Tibial nerve (tissue), 4 donors: ENCODE data around the gene TTLL6. TPM values are rescaled to one million over a fixed set of nuclear protein-coding genes. Genes with fewer than 3 reads are reported as not detected.

ENCODE experiments used
- DNase-seq, 2 donors: peaks; one replicate each; pipeline ENCODE4 v3.0.0-alpha.2; 2019; ENCODE audit warnings: low spot score in 2 of 2
- H3K27ac ChIP-seq, 4 donors: fragments of 200-600 bp; sonication (generic) in 3 of 4; one replicate each; pipeline ENCODE4 v1.5.1; 2017 to 2019; ENCODE audit warnings: mild to moderate bottlenecking in 1 of 4
- H3K27me3 ChIP-seq, 2 donors: fragments of 200-600 bp; sonication (generic) in 1 of 2; one replicate each; pipeline versions ENCODE4 v1.5.1 to v1.6.0; 2017 to 2019
- H3K36me3 ChIP-seq, 3 donors: fragments of 200-600 bp; sonication (generic); one replicate each; pipeline ENCODE4 v1.5.1; 2018 to 2019
- H3K4me1 ChIP-seq, 4 donors: fragments of 200-600 bp; sonication (generic) in 3 of 4; one replicate each; pipeline ENCODE4 v1.5.1; 2017 to 2019
- H3K4me3 ChIP-seq, 4 donors: fragments of 200-600 bp; sonication (generic) in 3 of 4; one replicate each; pipeline ENCODE4 v1.5.1; 2017 to 2019; ENCODE audit warnings: mild to moderate bottlenecking in 1 of 4, moderate library complexity in 1 of 4
- H3K9me3 ChIP-seq, 4 donors: fragments of 200-600 bp; sonication (generic) in 3 of 4; one replicate each; pipeline ENCODE4 v1.5.1; 2017 to 2019
- EP300 ChIP-seq, 2 donors: sonication (generic); formaldehyde crosslinking; IDR thresholded peaks; one replicate each; pipeline ENCODE4 v1.6.1; 2017; ENCODE audit warnings: antibody characterized with exemption in 2 of 2, mild to moderate bottlenecking in 1 of 2
- POLR2A ChIP-seq, 2 donors: fragments of 450-650 bp; IDR thresholded peaks; one replicate each; pipeline ENCODE4 v1.6.1; 2017; ENCODE audit warnings: antibody characterized with exemption in 2 of 2, mild to moderate bottlenecking in 2 of 2, moderate library complexity in 2 of 2
- WGBS, 2 donors: methylation state at CpG; one replicate each; pipeline ENCODE4 v1.1.5; 2018; 5-methylcytosine and 5-hydroxymethylcytosine counted together
- total RNA-seq, 4 donors: library from RNA; depleted of rRNA; stranded (reverse); fragments of >200 nt; gene quantifications; one replicate each; pipeline ENCODE4 v1.1.0, GENCODE V29; 2016
- TF ChIP-seq, protein P1 (sequence below), 5 experiments: fragments of 200-600 bp in 3 of 5; fragments of 450-650 bp in 2 of 5; sonication (generic) in 3 of 5; IDR thresholded peaks; one replicate each; pipeline ENCODE4 v1.5.1; 2016 to 2019; ENCODE audit warnings: antibody characterized with exemption in 5 of 5, mild to moderate bottlenecking in 3 of 5, moderate library complexity in 2 of 5

Gene TTLL6
- total RNA-seq, 4 donors from 2014 or later, result 0.21 to 4.8 (median 0.99) TPM

DNA sequence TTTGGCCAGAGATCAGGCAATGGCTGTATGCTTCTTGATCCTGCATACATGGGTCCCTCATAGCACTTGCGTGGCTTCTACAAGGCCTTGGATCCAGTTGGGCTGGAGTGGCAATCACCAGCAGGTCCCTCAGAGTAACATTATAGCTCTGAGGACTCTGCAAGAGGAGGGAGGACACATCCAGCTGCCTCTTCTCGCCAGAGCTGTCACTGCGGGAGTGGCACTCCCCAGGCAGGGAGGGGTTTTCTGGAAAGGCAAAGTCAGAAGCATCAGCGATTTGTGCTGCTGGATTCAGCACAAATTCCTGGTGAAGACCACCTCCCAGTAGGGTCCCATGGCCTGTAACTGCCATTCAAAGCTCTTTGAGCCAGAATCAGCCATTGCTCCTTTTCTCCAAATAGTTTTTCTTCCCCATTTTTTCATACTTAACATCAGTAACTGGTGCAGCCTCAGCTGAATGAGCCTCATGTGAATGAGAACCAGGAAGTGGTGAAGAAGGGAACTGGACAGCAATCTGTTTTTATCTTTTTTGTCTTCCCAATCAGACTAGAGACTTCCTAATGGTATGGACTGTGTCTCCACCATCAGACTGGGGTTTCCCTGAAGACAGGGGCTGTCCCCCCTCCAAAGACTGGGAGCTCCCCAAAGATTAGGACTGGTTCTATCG, 47.9 kb downstream of the TTLL6 start:
- 81 to 91% methylated on average over 5 of the region's 5 CpGs for WGBS, 2 donors
- Histone ChIP-seq H3K27ac (no peak overlapping the region), H3K36me3 (no peaks in the 10 kb centered on the region), H3K4me1 (no peaks in the 10 kb centered on the region), H3K4me3 (no peak overlapping the region), H3K9me3 (no peaks in the 10 kb centered on the region), H3K27me3 (peaks cover 0 to 39% of the 10 kb centered on the region in 2 donors)
- TF ChIP-seq EP300 (IDR thresholded peaks at IDR 0.05) (no peak), POLR2A (IDR thresholded peaks at IDR 0.05) (no peak)
- TF ChIP-seq, protein P1, sequence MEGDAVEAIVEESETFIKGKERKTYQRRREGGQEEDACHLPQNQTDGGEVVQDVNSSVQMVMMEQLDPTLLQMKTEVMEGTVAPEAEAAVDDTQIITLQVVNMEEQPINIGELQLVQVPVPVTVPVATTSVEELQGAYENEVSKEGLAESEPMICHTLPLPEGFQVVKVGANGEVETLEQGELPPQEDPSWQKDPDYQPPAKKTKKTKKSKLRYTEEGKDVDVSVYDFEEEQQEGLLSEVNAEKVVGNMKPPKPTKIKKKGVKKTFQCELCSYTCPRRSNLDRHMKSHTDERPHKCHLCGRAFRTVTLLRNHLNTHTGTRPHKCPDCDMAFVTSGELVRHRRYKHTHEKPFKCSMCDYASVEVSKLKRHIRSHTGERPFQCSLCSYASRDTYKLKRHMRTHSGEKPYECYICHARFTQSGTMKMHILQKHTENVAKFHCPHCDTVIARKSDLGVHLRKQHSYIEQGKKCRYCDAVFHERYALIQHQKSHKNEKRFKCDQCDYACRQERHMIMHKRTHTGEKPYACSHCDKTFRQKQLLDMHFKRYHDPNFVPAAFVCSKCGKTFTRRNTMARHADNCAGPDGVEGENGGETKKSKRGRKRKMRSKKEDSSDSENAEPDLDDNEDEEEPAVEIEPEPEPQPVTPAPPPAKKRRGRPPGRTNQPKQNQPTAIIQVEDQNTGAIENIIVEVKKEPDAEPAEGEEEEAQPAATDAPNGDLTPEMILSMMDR (IDR thresholded peaks at IDR 0.05), result no peak
- no peak for DNase-seq

DNA sequence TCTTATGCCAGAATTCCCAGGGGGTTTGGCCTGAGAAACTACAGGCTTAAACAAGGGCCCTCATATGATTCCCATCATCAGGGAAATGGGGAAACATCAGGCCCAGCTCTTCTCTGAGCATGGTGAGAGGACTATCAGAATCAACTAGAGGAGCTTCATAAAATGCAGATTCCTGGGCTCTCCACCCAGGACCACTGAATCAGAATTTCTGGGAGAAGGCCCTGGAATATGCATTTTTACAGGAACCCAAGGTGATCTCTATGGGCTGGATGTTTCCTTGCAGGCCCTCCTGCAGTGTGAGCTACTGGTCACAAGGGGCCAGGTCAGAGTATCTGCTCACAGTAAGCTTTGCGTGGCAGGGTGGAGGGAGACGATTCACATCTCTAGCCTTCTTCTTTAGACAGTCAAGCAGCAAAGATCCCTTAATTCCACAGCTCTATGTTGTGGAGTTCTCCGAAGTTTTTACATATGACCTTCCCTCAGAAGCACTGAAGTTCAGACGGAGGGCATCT, 49.7 kb downstream of the TTLL6 start:
- 68 to 78% methylated on average over 4 of the region's 4 CpGs for WGBS, 2 donors
- no peak overlapping the region for H3K4me3 ChIP-seq
- no peaks in the 10 kb centered on the region for H3K4me1 ChIP-seq
- H3K9me3 ChIP-seq, result no peaks in the 10 kb centered on the region
- no peak overlapping the region for H3K27ac ChIP-seq
- TF ChIP-seq, protein P1 (IDR thresholded peaks at IDR 0.05), result no peak
- no peak for TF ChIP-seq EP300 (IDR thresholded peaks at IDR 0.05)
- no peak for TF ChIP-seq POLR2A (IDR thresholded peaks at IDR 0.05)
- peaks cover 0 to 50% of the 10 kb centered on the region in 2 donors for H3K27me3 ChIP-seq
- H3K36me3 ChIP-seq, result no peaks in the 10 kb centered on the region
- no peak for DNase-seq

DNA sequence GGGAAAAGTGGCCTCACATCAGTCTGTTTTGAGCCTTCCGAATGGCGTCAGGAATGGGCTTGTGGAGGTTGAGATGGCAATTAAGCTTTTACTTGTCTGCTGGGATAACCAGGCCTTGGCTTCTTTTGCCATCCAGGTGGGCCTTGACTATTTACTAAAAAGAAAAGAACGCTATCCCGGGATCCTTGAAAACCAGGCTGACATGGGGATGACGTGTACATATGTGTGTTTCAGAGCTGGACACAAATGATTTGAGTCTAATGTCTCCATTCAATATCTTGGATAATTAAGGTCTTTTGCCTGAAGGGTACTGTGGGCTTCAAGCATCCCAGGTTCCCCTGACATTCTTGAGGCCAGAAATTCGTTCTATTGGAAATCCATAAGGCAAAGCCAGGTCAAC, 55.9 kb downstream of the TTLL6 start:
- Histone ChIP-seq H3K27ac (no peak overlapping the region), H3K36me3 (no peaks in the 10 kb centered on the region), H3K27me3 (peaks cover 0 to 88% of the 10 kb centered on the region in 2 donors), H3K4me3 (no peak overlapping the region), H3K4me1 (no peaks in the 10 kb centered on the region), H3K9me3 (no peaks in the 10 kb centered on the region)
- 73 to 77% methylated on average over 6 of the region's 6 CpGs for WGBS, 2 donors
- TF ChIP-seq POLR2A (IDR thresholded peaks at IDR 0.05), result no peak
- TF ChIP-seq EP300 (IDR thresholded peaks at IDR 0.05), result no peak
- TF ChIP-seq, protein P1 (IDR thresholded peaks at IDR 0.05), result no peak
- no peak for DNase-seq

DNA sequence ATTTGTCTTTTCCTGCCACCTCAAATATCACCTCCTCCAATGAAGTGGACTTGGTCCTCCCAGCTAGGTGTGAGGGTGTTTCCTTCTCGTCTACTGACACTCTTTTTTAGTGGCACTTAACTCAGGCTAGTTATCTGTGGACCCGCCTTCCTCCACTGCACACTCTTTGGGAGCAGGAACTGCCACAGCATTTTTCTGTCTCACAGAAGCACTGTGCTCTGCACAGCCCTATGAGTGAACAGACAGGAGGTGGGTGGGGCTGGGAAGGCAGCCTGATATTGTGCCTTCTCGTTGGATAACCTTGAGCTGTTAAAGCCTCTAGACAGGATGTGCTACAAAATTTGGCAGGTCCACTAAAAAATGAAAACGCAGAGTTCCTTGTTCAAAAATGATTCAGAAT, 56.6 kb downstream of the TTLL6 start:
- no peak overlapping the region for H3K4me3 ChIP-seq
- no peak overlapping the region for H3K27ac ChIP-seq
- TF ChIP-seq POLR2A (IDR thresholded peaks at IDR 0.05) (no peak), EP300 (IDR thresholded peaks at IDR 0.05) (no peak)
- TF ChIP-seq, protein P1 (IDR thresholded peaks at IDR 0.05), result no peak
- WGBS, 2 donors, result 34 to 51% methylated on average over 4 of the region's 4 CpGs
- no peaks in the 10 kb centered on the region for H3K9me3 ChIP-seq
- H3K27me3 ChIP-seq, result peaks cover 0 to 93% of the 10 kb centered on the region in 2 donors
- no peaks in the 10 kb centered on the region for H3K4me1 ChIP-seq
- H3K36me3 ChIP-seq, result no peaks in the 10 kb centered on the region
- no peak for DNase-seq

DNA sequence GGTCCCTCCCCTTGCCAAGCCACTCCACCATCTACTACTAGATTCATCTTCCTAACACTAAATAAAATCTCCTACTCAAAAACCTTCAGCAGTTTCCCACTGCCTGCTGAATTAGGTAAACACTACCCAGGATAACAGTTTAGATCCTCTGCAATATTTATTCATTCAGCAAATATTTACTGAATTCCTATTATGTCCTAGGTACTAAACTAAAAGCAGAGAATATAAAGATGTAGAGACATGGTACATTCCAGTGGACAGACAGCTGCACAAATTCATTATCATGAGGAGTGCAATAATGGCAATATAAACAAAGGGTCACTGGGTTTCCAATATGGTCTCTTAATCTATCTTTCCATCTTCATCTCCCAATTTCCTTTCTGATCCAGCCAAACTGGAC, 57.7 kb downstream of the TTLL6 start:
- H3K4me1 ChIP-seq, result peaks cover 0 to 11% (median 4%) of the 10 kb centered on the region in 4 donors
- DNase-seq, result no peak
- TF ChIP-seq EP300 (IDR thresholded peaks at IDR 0.05) (no peak), POLR2A (IDR thresholded peaks at IDR 0.05) (no peak)
- TF ChIP-seq, protein P1 (IDR thresholded peaks at IDR 0.05), result no peak

More for the DNA sequence above, 57.7 kb downstream of the TTLL6 start:
- Histone ChIP-seq H3K27me3 (peaks cover 0 to 97% of the 10 kb centered on the region in 2 donors), H3K36me3 (no peaks in the 10 kb centered on the region), H3K4me3 (no peak overlapping the region), H3K27ac (no peak overlapping the region), H3K9me3 (no peaks in the 10 kb centered on the region)
